ENCODE data around the gene FHOD3. TPM values are rescaled to one million over a fixed set of nuclear protein-coding genes. Genes with fewer than 3 reads are reported as not detected.

Gene FHOD3
- total and polyA plus RNA-seq, 4 donors: 0.57 to 1.3 (median 1.2) TPM; not detected in 1

DNA sequence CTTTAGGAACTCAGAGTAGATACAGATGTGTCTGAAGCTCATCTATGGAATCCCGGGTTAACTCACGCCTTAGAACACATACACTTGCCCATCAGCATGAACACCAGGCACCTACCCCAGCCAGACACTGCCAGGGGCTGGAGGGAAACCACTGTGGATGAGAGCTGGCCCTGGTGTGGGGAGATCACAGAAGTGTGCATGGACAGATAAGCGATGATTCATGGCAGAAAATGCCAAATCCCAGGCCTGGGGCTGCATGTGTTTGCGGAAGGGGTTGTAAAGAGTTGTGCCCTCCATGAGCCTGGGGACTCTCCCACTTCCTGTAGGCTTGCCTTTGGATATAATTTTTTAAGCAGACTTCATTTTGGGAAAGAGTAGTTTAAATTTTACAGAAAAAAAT, 193.4 kb downstream of the FHOD3 start:
- no peak for DNase-seq (ENCODE audit: low spot score)
- no peak overlapping the region for H3K27ac ChIP-seq (ENCODE audit: low read depth in 1 of 2, low read length in 2 of 2)
- no peak overlapping the region for H3K4me3 ChIP-seq (ENCODE audit: low read depth in 1 of 3, low read length in 3 of 3)
- no peak overlapping the region for H3K9ac ChIP-seq (ENCODE audit: low read depth in 1 of 2, low read length in 2 of 2)
- TF ChIP-seq SP1 (IDR thresholded peaks at IDR 0.05) (no peak), FOXA2 (IDR thresholded peaks at IDR 0.05) (no peak), GABPA (IDR thresholded peaks at IDR 0.05 in 1 of 2, conservative IDR thresholded peaks at IDR 0.05 in 1 of 2) (no peak), NR2F2 (IDR thresholded peaks at IDR 0.05) (no peak), YY1 (IDR thresholded peaks at IDR 0.05) (no peak), RAD21 (IDR thresholded peaks at IDR 0.05) (no peak), JUND (IDR thresholded peaks at IDR 0.05) (no peak), TAF1 (conservative IDR thresholded peaks at IDR 0.05) (no peak), HNF4A (conservative IDR thresholded peaks at IDR 0.05) (no peak), RXRA (IDR thresholded peaks at IDR 0.05) (no peak), FOXA1 (IDR thresholded peaks at IDR 0.05) (no peak)
- TF ChIP-seq, protein P1, sequence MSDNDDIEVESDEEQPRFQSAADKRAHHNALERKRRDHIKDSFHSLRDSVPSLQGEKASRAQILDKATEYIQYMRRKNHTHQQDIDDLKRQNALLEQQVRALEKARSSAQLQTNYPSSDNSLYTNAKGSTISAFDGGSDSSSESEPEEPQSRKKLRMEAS (IDR thresholded peaks at IDR 0.05): no peak
- TF ChIP-seq, protein P2, sequence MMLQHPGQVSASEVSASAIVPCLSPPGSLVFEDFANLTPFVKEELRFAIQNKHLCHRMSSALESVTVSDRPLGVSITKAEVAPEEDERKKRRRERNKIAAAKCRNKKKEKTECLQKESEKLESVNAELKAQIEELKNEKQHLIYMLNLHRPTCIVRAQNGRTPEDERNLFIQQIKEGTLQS (IDR thresholded peaks at IDR 0.05): no peak
- TF ChIP-seq, protein P3, sequence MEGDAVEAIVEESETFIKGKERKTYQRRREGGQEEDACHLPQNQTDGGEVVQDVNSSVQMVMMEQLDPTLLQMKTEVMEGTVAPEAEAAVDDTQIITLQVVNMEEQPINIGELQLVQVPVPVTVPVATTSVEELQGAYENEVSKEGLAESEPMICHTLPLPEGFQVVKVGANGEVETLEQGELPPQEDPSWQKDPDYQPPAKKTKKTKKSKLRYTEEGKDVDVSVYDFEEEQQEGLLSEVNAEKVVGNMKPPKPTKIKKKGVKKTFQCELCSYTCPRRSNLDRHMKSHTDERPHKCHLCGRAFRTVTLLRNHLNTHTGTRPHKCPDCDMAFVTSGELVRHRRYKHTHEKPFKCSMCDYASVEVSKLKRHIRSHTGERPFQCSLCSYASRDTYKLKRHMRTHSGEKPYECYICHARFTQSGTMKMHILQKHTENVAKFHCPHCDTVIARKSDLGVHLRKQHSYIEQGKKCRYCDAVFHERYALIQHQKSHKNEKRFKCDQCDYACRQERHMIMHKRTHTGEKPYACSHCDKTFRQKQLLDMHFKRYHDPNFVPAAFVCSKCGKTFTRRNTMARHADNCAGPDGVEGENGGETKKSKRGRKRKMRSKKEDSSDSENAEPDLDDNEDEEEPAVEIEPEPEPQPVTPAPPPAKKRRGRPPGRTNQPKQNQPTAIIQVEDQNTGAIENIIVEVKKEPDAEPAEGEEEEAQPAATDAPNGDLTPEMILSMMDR (IDR thresholded peaks at IDR 0.05; ENCODE audit: low read depth, low read length, missing input control): no peak
- H3K9me3 ChIP-seq (ENCODE audit: control insufficient read depth in 4 of 4, low read length in 3 of 4): no peaks in the 10 kb centered on the region
- H3K36me3 ChIP-seq (ENCODE audit: control insufficient read depth in 4 of 4, insufficient read depth in 3 of 4, low read depth in 1 of 4, low read length in 3 of 4): no peaks in the 10 kb centered on the region
- WGBS: 93% methylated on average over 4 of the region's 4 CpGs
- H3K4me1 ChIP-seq (ENCODE audit: control insufficient read depth in 4 of 4, insufficient read depth in 4 of 4, low read length in 3 of 4): no peaks in the 10 kb centered on the region
- peaks cover 0 to 10% (median 0%) of the 10 kb centered on the region in 4 donors for H3K27me3 ChIP-seq (ENCODE audit: control insufficient read depth in 4 of 4, insufficient read depth in 4 of 4, low read length in 3 of 4)

DNA sequence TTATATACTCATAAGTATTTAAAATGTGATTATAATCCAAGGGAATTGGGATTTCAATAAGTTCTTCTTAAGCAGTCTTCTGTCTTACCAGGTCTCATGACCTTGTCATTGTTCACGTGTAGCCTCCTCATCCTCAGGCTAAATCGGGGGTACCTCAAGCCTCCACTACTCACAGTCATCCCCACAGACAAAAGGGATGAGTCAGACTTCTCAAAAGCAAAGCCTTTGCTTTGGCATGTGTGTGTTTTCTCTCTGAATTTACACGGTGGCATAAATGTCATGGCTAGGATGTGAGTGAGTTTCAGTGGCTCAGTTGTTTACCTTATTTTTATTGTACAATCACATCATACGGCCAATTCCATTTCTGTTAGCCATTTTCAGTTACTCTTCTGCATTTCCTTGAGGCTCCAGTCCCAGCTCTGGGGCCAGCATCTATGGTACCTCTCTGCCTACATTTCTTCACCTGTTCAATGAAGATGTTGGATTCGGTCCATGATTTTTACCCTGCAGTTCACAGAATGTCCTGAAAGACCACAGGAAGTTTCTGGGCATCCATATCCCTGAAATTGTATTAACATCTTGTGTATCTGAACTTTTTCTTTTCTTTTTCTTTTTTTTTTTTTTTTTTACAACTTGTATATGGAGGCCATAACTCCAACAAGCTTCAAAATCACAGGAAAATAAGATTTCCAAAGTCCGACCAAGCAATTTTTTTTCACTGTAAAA, 195.3 kb downstream of the FHOD3 start:
- TF ChIP-seq, protein P1 (IDR thresholded peaks at IDR 0.05): no peak
- TF ChIP-seq RXRA (IDR thresholded peaks at IDR 0.05) (no peak), JUND (IDR thresholded peaks at IDR 0.05) (no peak), GABPA (IDR thresholded peaks at IDR 0.05 in 1 of 2, conservative IDR thresholded peaks at IDR 0.05 in 1 of 2) (no peak), FOXA1 (IDR thresholded peaks at IDR 0.05) (no peak), RAD21 (IDR thresholded peaks at IDR 0.05) (no peak), HNF4A (conservative IDR thresholded peaks at IDR 0.05) (no peak), HNF4G (IDR thresholded peaks at IDR 0.05) (no peak), YY1 (IDR thresholded peaks at IDR 0.05) (no peak), SP1 (IDR thresholded peaks at IDR 0.05) (no peak), EGR1 (IDR thresholded peaks at IDR 0.05; ENCODE audit: low read depth in 2 of 2) (no peak), TAF1 (conservative IDR thresholded peaks at IDR 0.05) (no peak), NR2F2 (IDR thresholded peaks at IDR 0.05) (no peak)
- TF ChIP-seq, protein P4, sequence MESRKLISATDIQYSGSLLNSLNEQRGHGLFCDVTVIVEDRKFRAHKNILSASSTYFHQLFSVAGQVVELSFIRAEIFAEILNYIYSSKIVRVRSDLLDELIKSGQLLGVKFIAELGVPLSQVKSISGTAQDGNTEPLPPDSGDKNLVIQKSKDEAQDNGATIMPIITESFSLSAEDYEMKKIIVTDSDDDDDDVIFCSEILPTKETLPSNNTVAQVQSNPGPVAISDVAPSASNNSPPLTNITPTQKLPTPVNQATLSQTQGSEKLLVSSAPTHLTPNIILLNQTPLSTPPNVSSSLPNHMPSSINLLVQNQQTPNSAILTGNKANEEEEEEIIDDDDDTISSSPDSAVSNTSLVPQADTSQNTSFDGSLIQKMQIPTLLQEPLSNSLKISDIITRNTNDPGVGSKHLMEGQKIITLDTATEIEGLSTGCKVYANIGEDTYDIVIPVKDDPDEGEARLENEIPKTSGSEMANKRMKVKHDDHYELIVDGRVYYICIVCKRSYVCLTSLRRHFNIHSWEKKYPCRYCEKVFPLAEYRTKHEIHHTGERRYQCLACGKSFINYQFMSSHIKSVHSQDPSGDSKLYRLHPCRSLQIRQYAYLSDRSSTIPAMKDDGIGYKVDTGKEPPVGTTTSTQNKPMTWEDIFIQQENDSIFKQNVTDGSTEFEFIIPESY (IDR thresholded peaks at IDR 0.05): no peak
- TF ChIP-seq, protein P3 (IDR thresholded peaks at IDR 0.05; ENCODE audit: low read depth, low read length, missing input control): no peak
- TF ChIP-seq, protein P5, sequence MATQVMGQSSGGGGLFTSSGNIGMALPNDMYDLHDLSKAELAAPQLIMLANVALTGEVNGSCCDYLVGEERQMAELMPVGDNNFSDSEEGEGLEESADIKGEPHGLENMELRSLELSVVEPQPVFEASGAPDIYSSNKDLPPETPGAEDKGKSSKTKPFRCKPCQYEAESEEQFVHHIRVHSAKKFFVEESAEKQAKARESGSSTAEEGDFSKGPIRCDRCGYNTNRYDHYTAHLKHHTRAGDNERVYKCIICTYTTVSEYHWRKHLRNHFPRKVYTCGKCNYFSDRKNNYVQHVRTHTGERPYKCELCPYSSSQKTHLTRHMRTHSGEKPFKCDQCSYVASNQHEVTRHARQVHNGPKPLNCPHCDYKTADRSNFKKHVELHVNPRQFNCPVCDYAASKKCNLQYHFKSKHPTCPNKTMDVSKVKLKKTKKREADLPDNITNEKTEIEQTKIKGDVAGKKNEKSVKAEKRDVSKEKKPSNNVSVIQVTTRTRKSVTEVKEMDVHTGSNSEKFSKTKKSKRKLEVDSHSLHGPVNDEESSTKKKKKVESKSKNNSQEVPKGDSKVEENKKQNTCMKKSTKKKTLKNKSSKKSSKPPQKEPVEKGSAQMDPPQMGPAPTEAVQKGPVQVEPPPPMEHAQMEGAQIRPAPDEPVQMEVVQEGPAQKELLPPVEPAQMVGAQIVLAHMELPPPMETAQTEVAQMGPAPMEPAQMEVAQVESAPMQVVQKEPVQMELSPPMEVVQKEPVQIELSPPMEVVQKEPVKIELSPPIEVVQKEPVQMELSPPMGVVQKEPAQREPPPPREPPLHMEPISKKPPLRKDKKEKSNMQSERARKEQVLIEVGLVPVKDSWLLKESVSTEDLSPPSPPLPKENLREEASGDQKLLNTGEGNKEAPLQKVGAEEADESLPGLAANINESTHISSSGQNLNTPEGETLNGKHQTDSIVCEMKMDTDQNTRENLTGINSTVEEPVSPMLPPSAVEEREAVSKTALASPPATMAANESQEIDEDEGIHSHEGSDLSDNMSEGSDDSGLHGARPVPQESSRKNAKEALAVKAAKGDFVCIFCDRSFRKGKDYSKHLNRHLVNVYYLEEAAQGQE (IDR thresholded peaks at IDR 0.05): no peak
- no peak overlapping the region for H3K27ac ChIP-seq (ENCODE audit: low read depth in 1 of 2, low read length in 2 of 2)
- H3K9me3 ChIP-seq (ENCODE audit: control insufficient read depth in 4 of 4, low read length in 3 of 4): no peaks in the 10 kb centered on the region
- H3K27me3 ChIP-seq (ENCODE audit: control insufficient read depth in 4 of 4, insufficient read depth in 4 of 4, low read length in 3 of 4): peaks cover 0 to 8% (median 0%) of the 10 kb centered on the region in 4 donors
- 90% methylated on average over 6 of the region's 6 CpGs for WGBS
- H3K9ac ChIP-seq (ENCODE audit: low read depth in 1 of 2, low read length in 2 of 2): no peak overlapping the region
- no peak for DNase-seq (ENCODE audit: low spot score)
- no peaks in the 10 kb centered on the region for H3K36me3 ChIP-seq (ENCODE audit: control insufficient read depth in 4 of 4, insufficient read depth in 3 of 4, low read depth in 1 of 4, low read length in 3 of 4)
- no peaks in the 10 kb centered on the region for H3K4me1 ChIP-seq (ENCODE audit: control insufficient read depth in 4 of 4, insufficient read depth in 4 of 4, low read length in 3 of 4)
- H3K4me3 ChIP-seq (ENCODE audit: low read depth in 1 of 3, low read length in 3 of 3): no peak overlapping the region
